GM08714 (cell line): Measurements from ENCODE around the gene IP6K3.

Source experiments
- H3K4me3 ChIP-seq: fragments of 200-500 bp; sonication (Bioruptor generic); 2 replicates; pipeline ENCODE4 v1.5.1; 2014; ENCODE audit warnings: mild to moderate bottlenecking, low read length, inconsistent platforms
- ZNF274 ChIP-seq: IDR thresholded peaks from 2 replicates; pipeline ENCODE4 v1.6.1; 2012; ENCODE audit warnings: mild to moderate bottlenecking, low read depth, low read length

IP6K3 gene

DNA sequence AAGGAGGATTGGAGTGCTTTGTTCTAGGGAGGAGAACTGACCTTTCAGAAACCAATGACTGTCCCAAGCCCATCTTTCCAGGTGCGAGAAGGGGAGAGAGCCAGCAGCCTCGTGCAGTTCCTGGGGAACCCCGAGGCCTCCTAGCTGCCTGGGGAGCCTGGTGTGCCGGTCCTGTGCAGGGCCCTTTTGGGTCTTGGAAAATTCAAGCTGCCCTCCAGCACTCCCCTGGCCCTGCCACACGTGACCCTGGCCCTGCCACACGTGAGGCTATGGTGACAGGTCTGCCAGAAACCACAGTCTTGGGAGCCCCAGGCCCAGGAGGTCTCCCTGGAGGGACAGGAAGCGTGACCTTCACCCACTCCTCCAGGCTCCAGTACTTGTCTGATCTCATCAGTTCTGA is 15.7 kb downstream of the IP6K3 start:
- no peak overlapping the region for H3K4me3 ChIP-seq
- no peak for TF ChIP-seq ZNF274

DNA sequence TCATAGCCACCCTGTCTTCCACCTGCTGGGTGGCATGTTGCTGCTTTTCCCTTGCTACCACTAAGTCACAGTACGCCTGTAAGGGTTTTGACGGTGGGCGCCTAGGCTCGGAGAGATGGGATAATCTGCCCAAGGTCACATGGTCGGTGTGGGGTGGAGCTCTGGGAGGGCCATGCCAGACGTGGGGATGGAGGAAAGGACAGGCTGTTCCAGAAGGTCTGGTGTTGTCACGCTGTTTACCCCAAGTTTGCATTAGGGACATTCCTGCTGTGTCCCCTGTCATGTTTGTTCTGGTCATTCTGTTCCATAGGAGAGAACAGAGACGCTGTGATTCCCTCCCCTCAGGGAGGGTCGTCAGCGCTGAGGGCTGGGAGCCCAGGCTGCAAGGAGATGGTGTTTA is 16.1 kb downstream of the IP6K3 start:
- H3K4me3 ChIP-seq = no peak overlapping the region
- TF ChIP-seq ZNF274 = no peak

GRCh38 chr6:33729059-33729458 is 17.6 kb downstream of the IP6K3 start:
- no peak overlapping the region for H3K4me3 ChIP-seq
- TF ChIP-seq ZNF274 = no peak

GRCh38 chr6:33728438-33728837 is 18.3 kb downstream of the IP6K3 start:
- TF ChIP-seq ZNF274 = no peak
- H3K4me3 ChIP-seq = no peak overlapping the region

- TF ChIP-seq ZNF274 = no peak
- no peak overlapping the region for H3K4me3 ChIP-seq
Observed at GRCh38 chr6:33727932-33728331, 18.8 kb downstream of the IP6K3 start.

DNA sequence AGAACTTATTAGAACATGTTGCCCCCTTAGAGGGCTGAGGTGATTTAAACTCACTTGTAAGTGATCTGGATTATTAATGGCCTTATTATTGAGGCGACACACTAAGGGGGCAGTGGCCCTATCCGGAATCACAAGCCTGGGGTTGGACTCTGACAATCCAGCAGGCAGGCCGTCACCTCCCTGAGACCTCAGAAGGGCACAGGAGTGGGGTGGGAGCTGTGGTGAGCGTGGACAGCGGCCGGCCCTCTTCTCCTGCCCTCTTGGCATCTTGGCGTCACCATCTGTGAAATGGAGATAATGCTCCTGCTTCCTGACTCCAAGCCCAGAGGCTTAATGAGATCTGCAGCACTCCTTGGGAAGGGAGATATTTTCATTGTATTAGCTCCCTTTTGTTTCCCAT is 19.6 kb downstream of the IP6K3 start:
- no peak for TF ChIP-seq ZNF274

GRCh38 chr6:33726696-33727095 is 20.0 kb downstream of the IP6K3 start:
- H3K4me3 ChIP-seq = no peak overlapping the region
- TF ChIP-seq ZNF274 = no peak

More for the DNA sequence above, 19.6 kb downstream of the IP6K3 start:
- H3K4me3 ChIP-seq = no peak overlapping the region

GRCh38 chr6:33725891-33726673 is 20.6 kb downstream of the IP6K3 start:
- no peak for TF ChIP-seq ZNF274
- H3K4me3 ChIP-seq = no peak overlapping the region

DNA sequence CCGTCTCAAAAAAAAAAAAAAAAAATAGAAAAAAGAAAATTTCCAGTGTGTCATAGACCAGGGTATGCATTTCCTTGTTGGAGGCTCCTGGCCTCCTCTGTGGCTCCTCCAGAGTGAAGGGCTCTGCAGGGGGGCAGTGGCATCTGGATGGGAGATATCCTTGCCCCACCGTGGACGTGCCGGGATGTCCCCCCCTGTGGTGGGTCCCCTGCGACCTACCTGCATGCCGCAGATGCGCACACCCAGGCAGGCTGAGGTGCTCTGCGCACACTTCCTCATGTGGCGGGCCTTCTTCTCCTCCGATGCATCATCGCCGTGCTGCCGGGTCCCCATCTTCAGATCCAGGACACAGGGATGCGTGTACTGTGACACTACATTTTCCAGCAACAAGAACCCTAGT is 21.5 kb downstream of the IP6K3 start:
- no peak overlapping the region for H3K4me3 ChIP-seq
- TF ChIP-seq ZNF274 = no peak

DNA sequence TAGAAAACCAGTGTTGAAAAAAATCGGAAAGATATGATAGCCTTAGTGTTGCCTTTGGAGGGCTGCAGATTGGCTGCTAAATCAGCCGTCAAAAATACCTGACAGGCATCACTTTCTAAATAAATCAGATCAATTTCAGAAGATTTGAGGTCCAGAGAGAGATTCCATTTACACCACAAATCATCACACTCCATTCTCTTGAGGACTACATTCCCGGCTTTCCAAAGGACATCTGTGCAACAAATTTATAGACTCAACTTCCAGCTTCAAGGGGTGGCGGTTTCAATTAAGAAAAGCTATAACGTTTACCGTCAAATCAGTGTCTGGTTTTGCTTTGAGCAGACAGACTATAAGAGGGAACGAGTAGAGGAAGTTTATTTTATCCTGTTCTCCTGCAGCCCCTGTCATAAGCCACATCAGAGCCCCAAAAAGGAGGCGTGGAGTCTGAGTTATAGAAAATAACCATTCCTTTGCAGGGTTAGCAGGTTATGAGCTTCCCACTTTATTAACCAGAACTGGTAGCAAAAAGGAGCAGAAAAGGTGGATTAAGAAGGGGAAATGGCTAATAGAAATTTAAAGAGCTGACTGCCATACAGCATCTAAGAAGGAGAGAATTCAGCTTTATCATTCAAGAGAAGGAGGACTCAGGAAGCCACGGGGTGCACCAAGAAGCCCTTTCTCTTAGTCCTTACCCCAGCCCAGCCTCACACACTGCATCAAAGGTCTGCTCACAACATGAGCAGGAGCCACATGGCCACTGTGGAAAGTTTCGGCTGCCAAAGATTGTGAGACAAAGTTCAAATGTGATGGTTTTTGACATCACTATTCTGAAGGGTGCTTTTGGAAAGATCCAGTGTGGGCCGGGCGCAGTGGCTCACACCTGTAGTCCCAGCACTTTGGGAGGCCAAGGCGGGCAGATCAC is 22.3 kb downstream of the IP6K3 start:
- no peak for TF ChIP-seq ZNF274
- H3K4me3 ChIP-seq = no peak overlapping the region

DNA sequence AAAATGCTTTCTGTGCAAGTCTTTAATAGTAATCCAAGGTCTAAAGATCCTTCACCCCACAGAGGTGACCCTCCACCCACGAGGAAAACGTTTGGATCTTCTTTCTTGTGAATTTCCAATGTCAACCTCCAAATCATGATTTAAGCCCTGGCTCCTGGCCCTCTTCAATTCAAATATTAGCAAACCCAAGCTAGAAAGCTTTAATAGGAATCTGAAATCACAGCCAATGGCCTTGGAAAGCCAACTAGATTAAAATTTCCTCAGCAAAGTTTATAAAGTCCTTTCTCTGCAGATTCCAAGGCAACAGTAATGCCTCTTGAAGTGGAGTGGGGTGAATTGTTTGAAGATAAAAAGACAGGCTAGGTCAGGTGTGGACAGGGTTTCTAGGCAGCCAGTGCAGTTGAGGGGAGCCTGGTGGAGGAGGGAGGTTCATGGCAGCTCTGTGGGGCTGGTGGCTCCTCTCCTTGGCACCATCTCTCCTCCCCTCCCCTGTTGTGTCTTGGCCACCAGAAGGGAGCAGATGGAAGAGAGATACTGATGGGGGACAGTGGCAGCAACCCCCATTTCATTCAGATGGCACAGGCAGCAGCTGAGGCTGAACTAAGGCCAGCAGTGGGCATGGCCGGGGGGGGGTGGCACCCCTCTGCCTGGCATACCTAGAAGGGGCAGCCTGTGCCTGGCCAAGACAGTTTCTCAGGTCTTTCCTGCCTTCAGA is 23.2 kb downstream of the IP6K3 start:
- no peak for TF ChIP-seq ZNF274
- H3K4me3 ChIP-seq = no peak overlapping the region

- no peak for TF ChIP-seq ZNF274
- H3K4me3 ChIP-seq = no peak overlapping the region
Observed at GRCh38 chr6:33722103-33722623, 24.5 kb downstream of the IP6K3 start.

- no peak for TF ChIP-seq ZNF274
- H3K4me3 ChIP-seq = no peak overlapping the region
Observed at GRCh38 chr6:33721508-33721907, 25.2 kb downstream of the IP6K3 start.

DNA sequence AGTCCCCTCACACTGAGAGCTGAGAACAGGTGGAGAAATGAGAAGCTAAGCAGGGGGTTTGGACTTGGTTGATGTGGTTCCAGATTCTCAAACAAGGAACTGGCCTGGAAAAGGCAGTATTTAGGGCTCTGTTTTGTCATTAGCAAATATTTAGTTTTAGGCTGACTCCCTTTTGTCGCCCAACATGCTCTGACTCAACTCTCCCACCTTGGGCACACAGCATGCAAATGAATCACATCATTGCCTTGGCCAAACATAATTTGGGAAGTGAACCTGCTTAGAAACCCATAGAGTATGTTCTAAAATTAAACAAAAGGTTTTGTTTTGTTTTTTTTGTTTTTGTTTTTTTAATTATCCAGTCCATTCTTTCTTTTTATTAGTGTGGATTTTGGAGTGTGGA is 25.7 kb downstream of the IP6K3 start:
- TF ChIP-seq ZNF274 = no peak
- no peak overlapping the region for H3K4me3 ChIP-seq
